ENCODE data around the gene BCL10. TPM values are rescaled to one million over a fixed set of nuclear protein-coding genes. Genes with fewer than 3 reads are reported as not detected.

Gene BCL10
- total RNA-seq, 1 experiment from 2014 or later, result 24.2 TPM

DNA sequence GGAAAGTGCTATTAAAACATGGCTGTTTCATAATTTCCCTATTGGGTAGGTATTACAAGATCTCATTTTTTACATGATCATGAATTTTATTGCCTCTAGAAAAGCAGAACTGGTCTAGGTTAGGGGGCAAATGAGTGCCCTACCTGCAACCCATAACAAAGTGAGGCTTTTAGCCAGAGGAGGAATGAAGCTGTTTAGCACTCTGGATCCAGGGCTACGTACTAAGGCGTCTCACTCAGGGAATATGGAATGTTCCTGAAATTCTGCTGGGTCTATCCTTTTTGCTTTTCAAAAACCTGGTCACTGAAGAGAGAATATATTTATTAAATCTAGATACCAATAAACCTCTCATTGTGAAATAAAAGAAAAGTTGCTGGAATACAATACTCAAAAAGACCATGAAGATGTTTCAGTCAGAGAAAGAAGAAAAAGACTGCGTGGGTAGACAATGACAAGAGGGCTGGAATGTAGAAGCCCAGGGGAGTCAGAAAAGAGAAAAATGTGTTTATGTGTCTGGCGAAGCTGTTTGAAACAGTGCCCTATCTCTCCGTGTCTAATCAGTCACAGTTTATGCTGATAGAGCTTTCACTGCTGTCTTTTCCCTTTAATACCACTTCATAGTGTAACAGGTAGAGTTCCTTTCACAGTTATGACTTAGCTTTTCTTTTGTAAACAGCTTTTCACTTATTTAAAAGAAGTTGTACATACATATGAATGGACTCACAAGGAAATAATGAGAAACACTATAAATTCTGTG is 50.6 kb downstream of the BCL10 start (continued):
- TF ChIP-seq ATF1 (CRISPR knock-in tag; IDR thresholded peaks at IDR 0.05) (no peak), ZNF423 (CRISPR knock-in tag; IDR thresholded peaks at IDR 0.05) (no peak)
- TF ChIP-seq, protein P1, sequence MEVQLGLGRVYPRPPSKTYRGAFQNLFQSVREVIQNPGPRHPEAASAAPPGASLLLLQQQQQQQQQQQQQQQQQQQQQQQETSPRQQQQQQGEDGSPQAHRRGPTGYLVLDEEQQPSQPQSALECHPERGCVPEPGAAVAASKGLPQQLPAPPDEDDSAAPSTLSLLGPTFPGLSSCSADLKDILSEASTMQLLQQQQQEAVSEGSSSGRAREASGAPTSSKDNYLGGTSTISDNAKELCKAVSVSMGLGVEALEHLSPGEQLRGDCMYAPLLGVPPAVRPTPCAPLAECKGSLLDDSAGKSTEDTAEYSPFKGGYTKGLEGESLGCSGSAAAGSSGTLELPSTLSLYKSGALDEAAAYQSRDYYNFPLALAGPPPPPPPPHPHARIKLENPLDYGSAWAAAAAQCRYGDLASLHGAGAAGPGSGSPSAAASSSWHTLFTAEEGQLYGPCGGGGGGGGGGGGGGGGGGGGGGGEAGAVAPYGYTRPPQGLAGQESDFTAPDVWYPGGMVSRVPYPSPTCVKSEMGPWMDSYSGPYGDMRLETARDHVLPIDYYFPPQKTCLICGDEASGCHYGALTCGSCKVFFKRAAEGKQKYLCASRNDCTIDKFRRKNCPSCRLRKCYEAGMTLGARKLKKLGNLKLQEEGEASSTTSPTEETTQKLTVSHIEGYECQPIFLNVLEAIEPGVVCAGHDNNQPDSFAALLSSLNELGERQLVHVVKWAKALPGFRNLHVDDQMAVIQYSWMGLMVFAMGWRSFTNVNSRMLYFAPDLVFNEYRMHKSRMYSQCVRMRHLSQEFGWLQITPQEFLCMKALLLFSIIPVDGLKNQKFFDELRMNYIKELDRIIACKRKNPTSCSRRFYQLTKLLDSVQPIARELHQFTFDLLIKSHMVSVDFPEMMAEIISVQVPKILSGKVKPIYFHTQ (CRISPR knock-in tag; IDR thresholded peaks at IDR 0.05), result no peak
- TF ChIP-seq, protein P2, sequence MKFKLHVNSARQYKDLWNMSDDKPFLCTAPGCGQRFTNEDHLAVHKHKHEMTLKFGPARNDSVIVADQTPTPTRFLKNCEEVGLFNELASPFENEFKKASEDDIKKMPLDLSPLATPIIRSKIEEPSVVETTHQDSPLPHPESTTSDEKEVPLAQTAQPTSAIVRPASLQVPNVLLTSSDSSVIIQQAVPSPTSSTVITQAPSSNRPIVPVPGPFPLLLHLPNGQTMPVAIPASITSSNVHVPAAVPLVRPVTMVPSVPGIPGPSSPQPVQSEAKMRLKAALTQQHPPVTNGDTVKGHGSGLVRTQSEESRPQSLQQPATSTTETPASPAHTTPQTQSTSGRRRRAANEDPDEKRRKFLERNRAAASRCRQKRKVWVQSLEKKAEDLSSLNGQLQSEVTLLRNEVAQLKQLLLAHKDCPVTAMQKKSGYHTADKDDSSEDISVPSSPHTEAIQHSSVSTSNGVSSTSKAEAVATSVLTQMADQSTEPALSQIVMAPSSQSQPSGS (CRISPR knock-in tag; IDR thresholded peaks at IDR 0.05; ENCODE audit: borderline replicate concordance, low read depth), result no peak
- TF ChIP-seq, protein P3, sequence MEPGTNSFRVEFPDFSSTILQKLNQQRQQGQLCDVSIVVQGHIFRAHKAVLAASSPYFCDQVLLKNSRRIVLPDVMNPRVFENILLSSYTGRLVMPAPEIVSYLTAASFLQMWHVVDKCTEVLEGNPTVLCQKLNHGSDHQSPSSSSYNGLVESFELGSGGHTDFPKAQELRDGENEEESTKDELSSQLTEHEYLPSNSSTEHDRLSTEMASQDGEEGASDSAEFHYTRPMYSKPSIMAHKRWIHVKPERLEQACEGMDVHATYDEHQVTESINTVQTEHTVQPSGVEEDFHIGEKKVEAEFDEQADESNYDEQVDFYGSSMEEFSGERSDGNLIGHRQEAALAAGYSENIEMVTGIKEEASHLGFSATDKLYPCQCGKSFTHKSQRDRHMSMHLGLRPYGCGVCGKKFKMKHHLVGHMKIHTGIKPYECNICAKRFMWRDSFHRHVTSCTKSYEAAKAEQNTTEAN (CRISPR knock-in tag; IDR thresholded peaks at IDR 0.05), result no peak

DNA sequence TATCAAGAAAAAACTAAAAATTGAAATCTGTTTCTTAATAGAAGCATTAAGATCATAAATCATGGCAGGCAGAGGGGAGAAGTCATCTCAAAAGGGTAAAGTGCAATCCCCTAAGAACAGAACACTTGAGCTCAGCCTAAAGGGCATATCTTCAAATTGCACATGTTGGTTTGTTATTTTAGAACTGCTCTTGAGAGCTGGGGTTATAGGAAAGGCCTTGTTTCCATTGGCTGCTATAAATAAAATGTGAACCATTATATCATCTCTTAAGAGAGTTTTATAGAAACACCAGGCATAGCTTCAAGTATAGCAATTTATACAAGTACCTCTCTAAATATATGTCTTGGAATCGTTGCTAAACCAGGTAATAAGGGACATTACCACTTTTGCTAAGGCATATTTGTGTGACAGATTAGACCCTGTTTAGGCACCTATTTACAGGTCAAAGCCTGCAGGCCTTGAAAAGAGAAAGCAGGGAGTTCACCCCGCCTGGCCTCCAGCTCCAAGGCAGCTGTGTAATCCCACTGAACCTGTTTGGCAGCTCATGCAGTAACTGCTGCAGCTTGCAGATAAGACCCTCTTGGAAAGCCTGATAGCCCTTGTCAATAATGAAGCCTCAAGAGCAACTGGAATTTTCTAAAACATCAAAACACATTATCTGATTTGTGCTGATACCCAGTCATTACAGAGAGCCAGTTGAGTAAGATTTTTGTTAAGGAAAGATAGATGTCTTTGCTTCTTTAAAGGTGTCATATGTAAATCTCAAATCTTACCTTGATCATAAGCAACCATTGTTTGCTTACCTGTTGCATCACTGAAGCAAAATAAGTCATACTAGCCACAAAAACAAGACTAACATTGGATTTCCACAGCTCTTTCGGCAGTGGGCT is 51.5 kb downstream of the BCL10 start:
- POLR2A ChIA-PET, result interaction anchor here (1.0 to 1.4 kb wide), 3 partner anchors 23 to 51 kb away, joined by 3 to 5 read pairs (median 3); partner anchors contain the start of genes BCL10, C1orf52 and SYDE2
- peak; percentile 96 for ATAC-seq
- H3K4me1 Mint-ChIP-seq, result peaks cover 46% of the 10 kb centered on the region
- TF ChIP-seq ZNF317 (CRISPR knock-in tag; IDR thresholded peaks at IDR 0.05; ENCODE audit: borderline replicate concordance, low read depth) (peak; percentile 43; the same call in 1 of the 2 replicates), JUN (CRISPR knock-in tag; IDR thresholded peaks at IDR 0.05) (no peak)
- CTCF ChIA-PET, result interaction anchor here (1.2 to 3.4 kb wide), 6 partner anchors 15 to 453 kb away, joined by 3 to 19 read pairs (median 8); partner anchors contain the start of gene C1orf52
- H3K36me3 Mint-ChIP-seq, result no peaks in the 10 kb centered on the region
- H3K27ac Mint-ChIP-seq, result peak overlapping the region; percentile 71
- H3K9me3 Mint-ChIP-seq, result no peaks in the 10 kb centered on the region
- no peaks in the 10 kb centered on the region for H3K27me3 Mint-ChIP-seq (ENCODE audit: low read depth)
- DNase-seq (ENCODE audit: low spot score), result peak; percentile 70
- peak overlapping the region; percentile 30; the same call in 1 of the 2 replicates for H3K4me3 Mint-ChIP-seq

DNA sequence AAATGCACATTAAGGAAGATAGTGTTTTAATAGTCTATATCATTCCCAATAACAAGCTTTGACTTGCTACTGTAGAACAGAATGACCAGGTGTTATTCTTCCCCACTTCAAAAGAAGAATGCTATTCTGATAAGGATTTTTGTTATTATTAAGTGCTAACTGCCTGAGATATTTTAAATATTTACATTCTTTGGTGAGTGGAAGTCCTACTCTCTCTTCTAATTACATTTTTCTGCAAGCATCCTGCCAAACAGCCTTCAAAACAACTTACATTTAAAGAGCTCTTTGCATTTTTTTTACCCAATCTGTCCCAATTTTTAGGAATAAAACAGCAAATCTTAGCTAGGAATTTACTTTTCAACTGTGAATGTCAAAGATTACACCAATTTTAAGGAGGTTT is 52.1 kb downstream of the BCL10 start:
- H3K4me1 Mint-ChIP-seq, result peaks cover 49% of the 10 kb centered on the region
- TF ChIP-seq, protein P4, sequence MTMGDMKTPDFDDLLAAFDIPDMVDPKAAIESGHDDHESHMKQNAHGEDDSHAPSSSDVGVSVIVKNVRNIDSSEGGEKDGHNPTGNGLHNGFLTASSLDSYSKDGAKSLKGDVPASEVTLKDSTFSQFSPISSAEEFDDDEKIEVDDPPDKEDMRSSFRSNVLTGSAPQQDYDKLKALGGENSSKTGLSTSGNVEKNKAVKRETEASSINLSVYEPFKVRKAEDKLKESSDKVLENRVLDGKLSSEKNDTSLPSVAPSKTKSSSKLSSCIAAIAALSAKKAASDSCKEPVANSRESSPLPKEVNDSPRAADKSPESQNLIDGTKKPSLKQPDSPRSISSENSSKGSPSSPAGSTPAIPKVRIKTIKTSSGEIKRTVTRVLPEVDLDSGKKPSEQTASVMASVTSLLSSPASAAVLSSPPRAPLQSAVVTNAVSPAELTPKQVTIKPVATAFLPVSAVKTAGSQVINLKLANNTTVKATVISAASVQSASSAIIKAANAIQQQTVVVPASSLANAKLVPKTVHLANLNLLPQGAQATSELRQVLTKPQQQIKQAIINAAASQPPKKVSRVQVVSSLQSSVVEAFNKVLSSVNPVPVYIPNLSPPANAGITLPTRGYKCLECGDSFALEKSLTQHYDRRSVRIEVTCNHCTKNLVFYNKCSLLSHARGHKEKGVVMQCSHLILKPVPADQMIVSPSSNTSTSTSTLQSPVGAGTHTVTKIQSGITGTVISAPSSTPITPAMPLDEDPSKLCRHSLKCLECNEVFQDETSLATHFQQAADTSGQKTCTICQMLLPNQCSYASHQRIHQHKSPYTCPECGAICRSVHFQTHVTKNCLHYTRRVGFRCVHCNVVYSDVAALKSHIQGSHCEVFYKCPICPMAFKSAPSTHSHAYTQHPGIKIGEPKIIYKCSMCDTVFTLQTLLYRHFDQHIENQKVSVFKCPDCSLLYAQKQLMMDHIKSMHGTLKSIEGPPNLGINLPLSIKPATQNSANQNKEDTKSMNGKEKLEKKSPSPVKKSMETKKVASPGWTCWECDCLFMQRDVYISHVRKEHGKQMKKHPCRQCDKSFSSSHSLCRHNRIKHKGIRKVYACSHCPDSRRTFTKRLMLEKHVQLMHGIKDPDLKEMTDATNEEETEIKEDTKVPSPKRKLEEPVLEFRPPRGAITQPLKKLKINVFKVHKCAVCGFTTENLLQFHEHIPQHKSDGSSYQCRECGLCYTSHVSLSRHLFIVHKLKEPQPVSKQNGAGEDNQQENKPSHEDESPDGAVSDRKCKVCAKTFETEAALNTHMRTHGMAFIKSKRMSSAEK (CRISPR knock-in tag; IDR thresholded peaks at IDR 0.05; ENCODE audit: borderline replicate concordance), result no peak
- TF ChIP-seq NFATC4 (CRISPR knock-in tag; IDR thresholded peaks at IDR 0.05), result no peak
- TF ChIP-seq ZNF263 (CRISPR knock-in tag; IDR thresholded peaks at IDR 0.05; ENCODE audit: low read depth), result no peak
- TF ChIP-seq SOX15 (CRISPR knock-in tag; IDR thresholded peaks at IDR 0.05), result no peak
- no peak for TF ChIP-seq JAZF1 (CRISPR knock-in tag; IDR thresholded peaks at IDR 0.05)
- TF ChIP-seq, protein P5, sequence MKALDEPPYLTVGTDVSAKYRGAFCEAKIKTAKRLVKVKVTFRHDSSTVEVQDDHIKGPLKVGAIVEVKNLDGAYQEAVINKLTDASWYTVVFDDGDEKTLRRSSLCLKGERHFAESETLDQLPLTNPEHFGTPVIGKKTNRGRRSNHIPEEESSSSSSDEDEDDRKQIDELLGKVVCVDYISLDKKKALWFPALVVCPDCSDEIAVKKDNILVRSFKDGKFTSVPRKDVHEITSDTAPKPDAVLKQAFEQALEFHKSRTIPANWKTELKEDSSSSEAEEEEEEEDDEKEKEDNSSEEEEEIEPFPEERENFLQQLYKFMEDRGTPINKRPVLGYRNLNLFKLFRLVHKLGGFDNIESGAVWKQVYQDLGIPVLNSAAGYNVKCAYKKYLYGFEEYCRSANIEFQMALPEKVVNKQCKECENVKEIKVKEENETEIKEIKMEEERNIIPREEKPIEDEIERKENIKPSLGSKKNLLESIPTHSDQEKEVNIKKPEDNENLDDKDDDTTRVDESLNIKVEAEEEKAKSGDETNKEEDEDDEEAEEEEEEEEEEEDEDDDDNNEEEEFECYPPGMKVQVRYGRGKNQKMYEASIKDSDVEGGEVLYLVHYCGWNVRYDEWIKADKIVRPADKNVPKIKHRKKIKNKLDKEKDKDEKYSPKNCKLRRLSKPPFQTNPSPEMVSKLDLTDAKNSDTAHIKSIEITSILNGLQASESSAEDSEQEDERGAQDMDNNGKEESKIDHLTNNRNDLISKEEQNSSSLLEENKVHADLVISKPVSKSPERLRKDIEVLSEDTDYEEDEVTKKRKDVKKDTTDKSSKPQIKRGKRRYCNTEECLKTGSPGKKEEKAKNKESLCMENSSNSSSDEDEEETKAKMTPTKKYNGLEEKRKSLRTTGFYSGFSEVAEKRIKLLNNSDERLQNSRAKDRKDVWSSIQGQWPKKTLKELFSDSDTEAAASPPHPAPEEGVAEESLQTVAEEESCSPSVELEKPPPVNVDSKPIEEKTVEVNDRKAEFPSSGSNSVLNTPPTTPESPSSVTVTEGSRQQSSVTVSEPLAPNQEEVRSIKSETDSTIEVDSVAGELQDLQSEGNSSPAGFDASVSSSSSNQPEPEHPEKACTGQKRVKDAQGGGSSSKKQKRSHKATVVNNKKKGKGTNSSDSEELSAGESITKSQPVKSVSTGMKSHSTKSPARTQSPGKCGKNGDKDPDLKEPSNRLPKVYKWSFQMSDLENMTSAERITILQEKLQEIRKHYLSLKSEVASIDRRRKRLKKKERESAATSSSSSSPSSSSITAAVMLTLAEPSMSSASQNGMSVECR (CRISPR knock-in tag; IDR thresholded peaks at IDR 0.05; ENCODE audit: borderline replicate concordance), result no peak
- no peak for TF ChIP-seq RELA (CRISPR knock-in tag; IDR thresholded peaks at IDR 0.05; ENCODE audit: borderline replicate concordance)
- no peak for TF ChIP-seq SMAD3 (CRISPR knock-in tag; IDR thresholded peaks at IDR 0.05; ENCODE audit: borderline replicate concordance)

More for the DNA sequence above, 52.1 kb downstream of the BCL10 start:
- POLR2A ChIA-PET, result interaction anchor here (1.0 to 1.4 kb wide), 3 partner anchors 23 to 52 kb away, joined by 3 to 5 read pairs (median 3); partner anchors contain the start of genes BCL10, C1orf52 and SYDE2
- H3K27me3 Mint-ChIP-seq (ENCODE audit: low read depth), result no peaks in the 10 kb centered on the region
- ATAC-seq (no peak), DNase-seq (ENCODE audit: low spot score) (no peak)
- H3K27ac Mint-ChIP-seq, result peak overlapping the region; percentile 71; the same call in 1 of the 2 replicates
- H3K4me3 Mint-ChIP-seq, result no peak overlapping the region
- CTCF ChIA-PET, result interaction anchor here (1.3 to 3.4 kb wide), 6 partner anchors 16 to 280 kb away, joined by 4 to 19 read pairs (median 8); partner anchors contain the start of gene C1orf52
- no peaks in the 10 kb centered on the region for H3K36me3 Mint-ChIP-seq
- H3K9me3 Mint-ChIP-seq, result no peaks in the 10 kb centered on the region

Data from WTC11 (cell line).